ENCODE data around the gene SERHL2.
"Not testable (repeated sequence)": the region's sequence is repeated elsewhere in the genome, so short reads cannot be mapped to it uniquely, and the experiment has no call there.

SERHL2 gene

DNA sequence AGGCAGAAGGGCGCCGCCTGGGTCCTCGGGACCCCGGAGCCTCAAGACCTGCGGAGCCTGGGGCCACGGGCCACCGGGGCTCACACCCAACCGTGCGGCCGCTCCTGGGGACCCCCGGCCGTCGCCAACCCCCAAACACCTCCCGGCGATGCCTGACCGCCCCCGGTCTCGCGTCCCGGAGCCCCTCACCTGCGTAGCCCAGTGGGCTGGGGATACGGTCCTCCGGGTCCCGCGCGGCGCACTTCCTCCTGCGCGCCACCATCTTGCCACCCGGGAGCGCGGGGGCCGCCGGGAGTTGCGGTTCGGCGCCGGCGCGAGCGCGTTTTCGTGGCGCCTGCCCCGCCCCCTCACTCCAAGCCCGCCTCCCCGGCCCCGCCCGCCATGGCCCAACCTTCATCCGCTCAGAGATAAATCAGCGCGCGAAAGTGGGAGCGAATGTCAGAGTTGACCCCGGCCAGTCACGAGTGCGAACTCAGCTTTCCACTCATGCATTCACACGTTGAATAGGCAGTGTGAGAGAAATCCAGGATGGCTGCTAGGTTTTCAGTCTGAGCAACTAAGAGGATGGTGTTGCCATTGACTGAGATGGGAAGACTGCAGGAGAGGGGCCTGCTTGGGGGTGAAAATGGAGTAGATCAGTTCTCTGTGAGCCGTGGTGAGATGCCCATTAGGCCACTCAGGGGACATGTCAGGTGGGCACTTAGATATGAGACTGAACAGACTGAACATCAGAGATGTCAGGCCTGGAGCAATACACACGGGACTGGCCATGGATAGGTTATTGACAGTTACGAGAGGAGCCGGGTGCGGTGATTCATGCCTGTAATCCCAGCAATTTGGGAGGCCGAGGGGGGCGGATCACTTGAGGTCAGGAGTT, 34.0 kb upstream of the SERHL2 start, which contains the start of gene RRP7A:
Gene RRP7A (minus strand): TSS at position 272 of the 877 bp plus-strand sequence. CDS start 10 bp downstream, at position 262.
- in situ Hi-C loops (cut with MboI; ENCODE audit: low sequenced_read_pairs, unreplicated experiment), result no loop called here
- TF ChIP-seq CTCF (IDR thresholded peaks at IDR 0.05; ENCODE audit: borderline replicate concordance, control extremely low read depth, extremely low read depth, insufficient read depth, missing control alignments), result no peak
- DNase-seq (ENCODE audit: low spot score), result peak; percentile 89

DNA sequence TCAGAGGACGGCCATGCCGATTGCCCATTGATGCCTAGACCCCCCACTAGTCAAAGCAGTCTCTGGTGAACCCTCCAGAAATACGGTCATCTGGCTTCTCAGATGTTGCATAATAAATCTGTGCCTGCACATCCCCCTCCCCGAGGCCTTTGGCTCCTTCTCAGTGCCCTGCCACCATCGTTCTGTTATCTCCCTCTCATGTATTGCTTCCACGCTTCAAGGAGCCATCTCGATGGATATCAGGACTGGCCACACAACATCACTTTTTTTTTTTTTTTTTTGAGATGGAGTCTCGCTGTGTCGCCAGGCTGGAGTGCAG, 32.6 kb upstream of the SERHL2 start:
- DNase-seq (ENCODE audit: low spot score), result no peak
- TF ChIP-seq CTCF (IDR thresholded peaks at IDR 0.05; ENCODE audit: borderline replicate concordance, control extremely low read depth, extremely low read depth, insufficient read depth, missing control alignments), result no peak
- in situ Hi-C loops (cut with MboI; ENCODE audit: low sequenced_read_pairs, unreplicated experiment), result no loop called here

DNA sequence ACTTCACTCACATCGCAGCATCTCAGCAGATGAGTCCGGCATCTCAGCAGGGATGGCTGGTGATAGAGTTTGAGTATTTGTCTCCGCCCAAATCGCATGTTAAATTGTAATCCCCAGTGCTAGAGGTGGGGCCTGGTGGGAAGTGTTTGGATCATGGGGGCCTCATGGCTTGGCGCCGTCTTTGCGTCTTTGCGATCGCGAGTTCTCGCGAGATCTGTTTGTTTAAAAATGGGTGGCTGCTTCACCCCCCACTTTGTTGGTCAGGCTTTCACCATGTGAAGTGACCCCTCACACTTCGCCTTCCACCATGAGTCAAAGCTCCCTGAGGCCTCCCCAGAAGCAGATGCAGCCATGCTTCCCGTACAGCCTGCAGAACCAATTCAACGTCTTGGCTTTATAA, 31.2 kb upstream of the SERHL2 start:
- no peak for TF ChIP-seq CTCF (IDR thresholded peaks at IDR 0.05; ENCODE audit: borderline replicate concordance, control extremely low read depth, extremely low read depth, insufficient read depth, missing control alignments)
- in situ Hi-C loops (cut with MboI; ENCODE audit: low sequenced_read_pairs, unreplicated experiment), result no loop called here
- no peak for DNase-seq (ENCODE audit: low spot score)

- no peak for DNase-seq (ENCODE audit: low spot score)
- no peak for TF ChIP-seq CTCF (IDR thresholded peaks at IDR 0.05; ENCODE audit: borderline replicate concordance, control extremely low read depth, extremely low read depth, insufficient read depth, missing control alignments)
These were observed 25.0 kb upstream of the SERHL2 start for GRCh38 chr22:42528591-42529307.

GRCh38 chr22:42529435-42529834, 24.3 kb upstream of the SERHL2 start:
- in situ Hi-C loops (cut with MboI; ENCODE audit: low sequenced_read_pairs, unreplicated experiment), result not testable (repeated sequence)

More at GRCh38 chr22:42528591-42529307, 25.0 kb upstream of the SERHL2 start:
- in situ Hi-C loops (cut with MboI; ENCODE audit: low sequenced_read_pairs, unreplicated experiment), result no loop called here

DNA sequence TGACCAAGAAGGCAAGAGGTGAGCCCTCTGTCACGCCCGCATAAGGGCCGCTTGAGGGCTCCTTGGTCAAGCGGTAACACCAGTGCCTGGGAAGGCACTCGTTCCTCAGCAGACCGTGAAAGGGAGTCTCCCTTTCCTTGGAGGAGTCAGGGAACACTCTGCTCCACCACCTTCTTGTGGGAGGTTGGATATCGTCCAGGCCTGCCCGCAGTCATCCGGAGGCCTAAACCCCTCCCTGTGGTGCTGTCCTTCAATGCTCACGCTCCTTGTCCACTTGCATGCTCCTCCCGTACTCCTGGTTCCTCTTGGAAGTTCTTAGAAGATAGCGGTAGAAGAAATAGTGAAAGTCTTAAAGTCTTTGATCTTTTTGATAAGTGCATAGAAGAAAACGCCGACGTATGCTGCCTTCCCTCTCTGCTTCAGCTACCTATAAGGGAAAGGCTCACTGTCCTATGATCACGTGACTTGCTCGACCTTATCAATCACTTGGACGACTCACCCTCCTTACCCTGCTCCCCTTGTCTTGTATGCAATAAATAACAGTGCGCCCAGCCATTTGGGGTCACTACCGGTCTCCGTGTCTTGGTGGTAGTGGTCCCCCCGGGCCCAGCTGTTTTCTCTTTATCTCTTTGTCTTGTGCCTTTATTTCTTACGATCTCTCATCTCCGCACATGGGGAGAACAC, 22.2 kb upstream of the SERHL2 start:
- DNase-seq (ENCODE audit: low spot score); in situ Hi-C loops (cut with MboI; ENCODE audit: low sequenced_read_pairs, unreplicated experiment): not testable (repeated sequence)

More at GRCh38 chr22:42529435-42529834, 24.3 kb upstream of the SERHL2 start:
- not testable (repeated sequence) for DNase-seq (ENCODE audit: low spot score)

DNA sequence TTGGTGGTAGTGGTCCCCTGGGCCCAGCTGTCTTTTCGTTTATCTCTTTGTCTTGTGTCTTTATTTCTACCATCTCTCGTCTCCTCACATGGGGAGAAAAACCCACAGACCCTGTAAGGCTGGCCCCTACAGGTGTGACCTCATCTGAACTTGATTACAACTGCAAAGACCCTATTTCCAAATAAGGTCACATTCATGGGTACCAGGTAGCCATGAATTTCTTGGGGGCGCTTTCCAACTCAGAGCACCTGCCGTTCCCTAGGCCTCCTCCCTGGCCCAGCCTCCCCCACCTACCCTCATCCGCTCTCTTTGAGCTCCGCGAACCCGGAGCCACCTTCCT, 20.1 kb upstream of the SERHL2 start:
- in situ Hi-C loops (cut with MboI; ENCODE audit: low sequenced_read_pairs, unreplicated experiment), result no loop called here
- DNase-seq (ENCODE audit: low spot score), result no peak
- no peak for TF ChIP-seq CTCF (IDR thresholded peaks at IDR 0.05; ENCODE audit: borderline replicate concordance, control extremely low read depth, extremely low read depth, insufficient read depth, missing control alignments)

GRCh38 chr22:42535082-42535731, 18.5 kb upstream of the SERHL2 start:
- DNase-seq (ENCODE audit: low spot score); in situ Hi-C loops (cut with MboI; ENCODE audit: low sequenced_read_pairs, unreplicated experiment): not testable (repeated sequence)
